ENCODE results near the gene C10orf71. TPM values are rescaled to one million over a fixed set of nuclear protein-coding genes. Genes with fewer than 3 reads are reported as not detected.
A peak's percentile ranks its signal among the peaks of the same experiment; 100 is the strongest.

The C10orf71 gene
- total RNA-seq, 1 experiment from 2014 or later: not detected

DNA sequence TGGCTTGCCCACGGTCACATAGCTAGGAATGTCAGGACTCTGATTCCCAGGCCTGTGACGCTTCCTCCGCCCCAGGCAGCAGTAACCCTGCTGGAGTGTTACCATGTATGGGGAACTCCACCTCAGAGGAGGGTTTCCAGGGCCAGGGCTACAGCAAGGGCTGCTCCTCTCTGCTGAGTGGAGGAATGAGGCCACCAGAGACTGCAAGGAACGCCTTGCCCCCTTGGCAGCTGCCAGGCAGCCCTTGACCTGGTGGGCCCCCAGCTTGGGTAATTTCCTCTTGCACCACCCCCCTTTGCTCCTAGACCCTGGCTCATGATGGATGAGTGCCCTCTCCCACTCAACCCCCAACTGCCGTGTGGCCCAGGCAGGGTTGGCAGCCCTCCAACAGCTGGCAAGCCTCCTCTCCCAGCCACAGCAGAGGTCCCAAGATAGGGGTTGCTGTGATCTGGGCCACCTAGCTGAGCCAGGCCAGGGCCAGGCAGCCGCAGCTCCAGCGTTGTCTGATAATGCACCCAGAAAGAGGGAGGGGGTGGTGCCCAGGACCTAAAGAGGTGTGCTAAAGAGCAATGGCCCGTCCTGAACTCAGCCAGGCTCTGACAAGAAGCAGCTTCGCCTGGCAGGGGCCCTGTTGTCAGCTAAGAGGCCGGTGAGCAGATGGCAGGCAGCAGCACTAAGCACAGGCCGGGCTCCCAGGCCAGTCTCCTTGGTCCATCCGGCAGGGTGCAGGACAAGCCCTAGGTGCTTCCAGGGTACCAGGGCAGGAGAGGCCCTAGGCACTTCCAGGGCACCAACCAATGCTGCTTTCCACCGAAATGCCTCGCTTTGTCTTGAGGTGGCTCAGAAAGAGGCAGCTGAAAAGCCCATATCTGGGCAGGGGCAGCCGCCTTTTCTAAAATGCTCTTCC, 61.6 kb downstream of the C10orf71 start:
- peak; percentile 9 for DNase-seq (ENCODE audit: low read depth)

DNA sequence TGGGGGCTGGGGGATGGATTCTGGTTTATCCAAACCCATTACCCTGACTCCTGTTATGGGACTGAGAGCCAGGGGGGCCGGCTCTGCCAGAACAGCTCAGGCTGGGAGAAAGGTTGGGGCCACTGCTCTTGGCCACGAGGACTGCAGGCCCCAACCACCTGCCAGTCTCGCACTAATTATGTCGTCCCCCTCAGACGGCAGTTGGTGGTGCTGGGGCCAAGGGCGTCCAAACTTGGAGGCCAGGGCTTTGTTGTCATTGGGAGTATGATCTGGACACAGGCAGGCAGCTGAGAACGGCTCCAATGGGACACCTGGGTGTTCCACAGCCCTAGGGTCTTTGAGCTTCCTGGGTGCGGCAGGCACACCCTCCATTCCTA, 62.2 kb downstream of the C10orf71 start:
- no peak for DNase-seq (ENCODE audit: low read depth)

- DNase-seq (ENCODE audit: low read depth): no peak
These were observed 63.0 kb downstream of the C10orf71 start for GRCh38 chr10:49361735-49362568.

DNA sequence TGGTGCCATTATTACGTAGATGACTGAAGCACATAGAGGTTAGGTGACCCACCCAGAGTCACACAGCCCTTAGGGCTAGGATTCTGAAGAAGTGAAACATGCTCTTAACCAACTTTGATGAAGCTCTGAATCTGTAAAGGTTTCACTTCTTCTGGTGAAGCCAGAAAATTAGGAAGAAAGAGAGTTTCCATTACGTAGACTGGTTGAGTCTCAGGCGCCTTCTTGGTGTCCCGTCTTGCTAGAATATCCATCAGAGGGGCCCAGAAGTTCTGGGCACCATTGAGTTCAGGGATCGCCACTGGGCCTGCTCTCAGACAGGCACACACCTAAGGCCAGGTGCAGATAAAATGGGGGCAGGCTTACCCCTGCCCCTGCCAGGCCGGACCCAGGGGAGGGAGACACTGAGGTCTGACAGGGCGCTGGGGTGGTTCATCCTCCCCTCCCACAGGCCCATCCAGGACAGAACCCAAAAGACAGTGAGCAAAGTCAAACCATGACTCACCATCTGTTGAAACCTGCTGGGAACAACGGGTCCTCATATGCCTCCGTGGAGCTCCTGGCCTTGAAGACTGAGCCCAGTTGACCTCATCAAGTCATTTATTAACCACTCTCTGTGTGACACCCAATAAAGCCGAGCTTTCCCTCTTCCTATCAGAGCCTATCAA, 63.8 kb downstream of the C10orf71 start:
- no peak for DNase-seq (ENCODE audit: low read depth)

- DNase-seq (ENCODE audit: low read depth): no peak
These were observed 64.5 kb downstream of the C10orf71 start for GRCh38 chr10:49363309-49364031.

DNA sequence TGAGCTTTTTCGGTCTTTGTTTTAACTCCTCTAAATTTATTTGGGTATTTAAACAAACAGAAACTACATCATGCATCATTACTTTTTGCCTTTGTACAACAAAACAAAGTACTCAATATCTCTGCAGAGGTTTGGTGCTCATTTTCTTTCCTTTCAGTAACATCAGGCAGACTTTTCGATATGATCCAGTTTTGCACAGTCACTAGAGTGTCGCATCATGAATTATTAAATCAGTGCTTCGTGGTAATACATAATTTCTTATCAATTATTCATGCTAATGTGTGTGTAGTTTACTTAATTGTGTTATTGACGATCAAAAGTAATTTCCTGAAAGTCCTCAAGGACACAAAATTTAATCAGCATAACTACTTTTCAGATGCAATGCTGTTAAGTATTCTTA, 65.1 kb downstream of the C10orf71 start:
- DNase-seq (ENCODE audit: low read depth): no peak

DNA sequence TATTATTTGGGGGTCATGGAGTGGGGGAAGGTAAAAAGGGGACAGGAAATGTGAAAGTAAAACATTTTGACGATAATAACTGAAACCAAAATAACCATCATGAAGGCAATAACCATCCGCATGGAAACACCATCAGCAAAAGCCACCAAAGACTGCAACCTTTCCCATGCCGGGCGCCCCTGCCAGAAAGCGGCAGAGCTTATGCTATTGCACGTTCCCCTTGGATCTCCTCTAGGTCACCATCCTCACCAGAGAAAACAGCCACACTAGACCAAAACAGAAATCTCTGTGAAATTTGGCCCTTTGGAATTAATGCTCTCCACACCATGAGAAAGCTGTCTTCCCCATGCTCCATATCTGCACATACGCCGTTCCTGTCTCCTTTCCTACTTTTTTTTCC, 65.8 kb downstream of the C10orf71 start:
- no peak for DNase-seq (ENCODE audit: low read depth)

GRCh38 chr10:49365275-49365674, 66.3 kb downstream of the C10orf71 start:
- no peak for DNase-seq (ENCODE audit: low read depth)

GRCh38 chr10:49365675-49366415, 66.9 kb downstream of the C10orf71 start:
- no peak for DNase-seq (ENCODE audit: low read depth)

DNA sequence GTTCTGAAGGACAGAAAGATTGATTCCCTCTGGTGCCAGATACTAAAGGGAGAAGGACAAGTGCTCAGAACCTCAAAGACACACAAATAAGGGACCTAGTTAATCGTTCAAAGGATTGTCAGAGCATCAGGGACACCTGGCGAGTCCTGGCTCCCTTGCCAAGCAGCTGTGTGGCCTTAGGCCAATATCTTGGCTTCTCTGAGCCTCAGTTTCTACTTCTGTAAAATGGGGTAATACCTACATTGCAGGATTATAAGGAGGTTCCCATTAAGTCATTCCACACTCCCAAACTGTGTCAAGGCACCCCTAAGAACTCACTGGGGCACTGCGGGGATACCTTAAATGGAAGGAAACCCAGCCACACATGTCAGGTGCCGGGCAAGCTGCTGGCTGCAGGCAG, 67.5 kb downstream of the C10orf71 start:
- no peak for DNase-seq (ENCODE audit: low read depth)

DNA sequence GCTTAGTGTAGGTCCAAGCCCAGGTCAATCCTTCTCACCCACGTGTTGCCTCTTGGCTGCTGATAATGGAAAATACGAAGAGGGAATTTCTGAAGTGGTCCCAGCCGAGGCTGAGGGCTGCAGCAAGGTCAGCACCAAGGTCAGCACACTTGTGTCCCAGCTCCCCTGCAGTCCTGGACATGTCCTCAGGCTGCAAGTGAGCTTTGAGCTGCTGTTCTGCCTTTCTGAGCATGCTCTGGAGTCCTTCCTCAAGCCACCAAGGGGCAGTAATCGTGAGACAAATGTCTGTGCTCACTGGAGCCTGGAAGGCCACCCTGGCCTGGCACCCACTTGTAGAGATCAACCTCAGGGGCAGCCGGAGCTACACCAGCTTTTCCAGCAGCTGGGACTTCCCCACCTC, 68.6 kb downstream of the C10orf71 start:
- no peak for DNase-seq (ENCODE audit: low read depth)

GRCh38 chr10:49368256-49368655, 69.3 kb downstream of the C10orf71 start:
- no peak for DNase-seq (ENCODE audit: low read depth)

DNA sequence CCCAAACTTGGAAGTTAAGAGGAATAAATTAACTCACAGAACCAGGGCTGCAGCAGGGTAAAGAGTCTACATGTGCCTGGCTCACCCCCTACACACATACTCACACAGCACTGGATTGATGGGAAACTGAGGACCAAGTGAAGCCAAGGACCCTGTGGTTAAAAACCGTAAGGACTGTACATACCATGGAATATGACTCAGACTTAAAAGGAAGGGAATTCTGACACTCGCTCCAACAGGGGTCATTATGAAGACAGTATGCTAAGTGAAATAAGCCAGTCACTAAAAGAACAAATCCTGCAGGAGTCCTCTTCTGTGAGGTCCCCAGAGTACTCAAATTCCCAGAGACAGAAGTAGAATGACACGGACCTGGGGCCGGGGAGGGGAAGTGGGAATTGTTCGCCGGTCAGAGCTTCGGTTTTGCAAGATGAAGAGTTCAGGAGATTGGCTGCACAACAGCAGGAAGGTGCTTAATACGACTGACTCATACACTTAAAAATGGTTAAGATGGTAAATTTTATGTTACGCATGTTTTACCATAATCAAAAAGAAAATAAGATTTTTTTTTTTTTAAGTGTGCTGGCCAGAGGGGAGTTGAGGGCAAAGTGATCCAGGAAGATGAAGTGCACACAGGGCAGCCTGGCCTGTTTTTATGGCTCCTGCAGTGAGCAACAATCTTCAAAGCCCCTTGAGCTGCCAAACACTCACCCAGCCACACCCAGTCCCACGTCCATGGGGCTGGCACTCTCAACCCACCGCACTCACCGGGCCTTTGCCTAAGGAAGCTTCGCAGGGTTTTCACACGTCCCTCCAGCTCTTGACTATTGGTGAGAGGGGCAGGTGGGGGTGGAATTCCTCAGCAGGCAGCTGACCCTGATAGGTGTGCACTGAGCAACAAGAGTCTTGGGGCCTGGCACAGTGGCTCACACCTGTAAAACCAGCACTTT, 70.5 kb downstream of the C10orf71 start:
- DNase-seq (ENCODE audit: low read depth): no peak

GRCh38 chr10:49370326-49371100, 71.5 kb downstream of the C10orf71 start:
- no peak for DNase-seq (ENCODE audit: low read depth)

DNA sequence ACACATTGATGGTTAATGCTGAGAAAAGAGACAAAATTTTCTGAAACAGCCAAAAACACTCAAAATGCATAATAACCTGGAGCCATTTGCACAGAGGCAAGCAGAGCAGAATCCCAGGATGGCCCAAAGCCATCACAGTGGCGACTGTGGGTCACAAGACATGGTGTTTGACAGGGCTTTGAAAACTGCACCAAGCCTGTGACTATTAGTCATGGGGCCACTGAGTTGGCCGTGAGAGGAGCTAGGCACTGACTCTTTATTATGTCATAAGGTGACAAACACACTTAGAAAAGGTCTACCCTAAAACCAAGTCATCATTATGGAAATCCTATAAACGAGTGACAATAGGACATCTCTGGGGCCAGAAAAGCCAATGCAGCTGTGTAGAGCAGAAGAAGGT, 73.0 kb downstream of the C10orf71 start:
- no peak for DNase-seq (ENCODE audit: low read depth)

DNA sequence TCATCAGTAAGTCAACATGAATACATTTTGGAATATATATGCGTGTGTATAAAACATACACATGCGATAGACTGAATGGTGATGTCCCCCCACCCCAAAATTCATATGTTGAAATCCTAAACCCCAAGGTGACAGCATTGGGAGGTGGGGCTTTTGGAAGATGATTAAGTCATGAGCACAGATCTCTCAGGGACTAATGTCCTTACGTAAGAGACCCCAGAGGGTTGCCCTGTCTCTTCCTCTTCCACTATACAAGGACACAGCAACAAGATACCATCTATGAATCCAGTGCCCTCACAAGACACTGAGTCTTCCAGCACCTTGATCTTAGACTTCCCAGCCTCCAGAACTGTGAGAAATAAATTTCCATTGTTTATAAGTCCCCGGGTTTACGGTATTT, 74.4 kb downstream of the C10orf71 start:
- no peak for DNase-seq (ENCODE audit: low read depth)

DNA sequence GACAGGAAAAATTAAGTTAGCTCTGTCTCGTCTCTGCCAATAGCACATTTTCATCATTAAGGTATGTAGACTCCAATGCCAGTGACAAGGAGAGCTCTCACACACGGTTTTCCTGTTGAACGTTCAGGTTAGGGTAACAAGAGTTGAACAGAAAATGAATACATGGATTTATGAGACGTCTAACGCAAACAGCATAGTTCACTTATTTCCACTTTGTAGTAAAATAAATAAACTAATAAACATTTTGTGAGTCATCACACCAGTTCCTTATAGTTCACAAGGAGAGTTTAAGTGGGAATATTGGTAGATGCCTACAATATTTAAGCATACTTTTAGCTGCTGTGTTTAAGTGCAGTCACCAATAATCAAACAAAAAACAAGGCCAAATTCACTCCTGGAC, 75.8 kb downstream of the C10orf71 start:
- no peak for DNase-seq (ENCODE audit: low read depth)

- DNase-seq (ENCODE audit: low read depth): no peak
These were observed 76.6 kb downstream of the C10orf71 start for GRCh38 chr10:49375611-49376010.
